ENCODE data around the gene FAM53B.

The FAM53B gene

GRCh38 chr10:124697443-124697836, 46.7 kb downstream of the FAM53B start:
- DNase-seq (ENCODE audit: low spot score) = no peak

GRCh38 chr10:124696446-124697392, 47.5 kb downstream of the FAM53B start:
- DNase-seq (ENCODE audit: low spot score) = no peak

GRCh38 chr10:124695259-124695658, 48.9 kb downstream of the FAM53B start:
- no peak for DNase-seq (ENCODE audit: low spot score)

GRCh38 chr10:124694481-124695220, 49.5 kb downstream of the FAM53B start:
- no peak for DNase-seq (ENCODE audit: low spot score)

- DNase-seq (ENCODE audit: low spot score) = peak; percentile 23
Measured at GRCh38 chr10:124693801-124694416, 50.3 kb downstream of the FAM53B start.

GRCh38 chr10:124693396-124693795, 50.8 kb downstream of the FAM53B start:
- DNase-seq (ENCODE audit: low spot score) = peak; percentile 28

GRCh38 chr10:124692100-124692446, 52.1 kb downstream of the FAM53B start:
- peak; percentile 24 for DNase-seq (ENCODE audit: low spot score)

GRCh38 chr10:124691421-124692099, 52.6 kb downstream of the FAM53B start:
- DNase-seq (ENCODE audit: low spot score) = no peak

GRCh38 chr10:124691002-124691401, 53.2 kb downstream of the FAM53B start:
- no peak for DNase-seq (ENCODE audit: low spot score)

- DNase-seq (ENCODE audit: low spot score) = peak; percentile 21
Measured at GRCh38 chr10:124689911-124690498, 54.2 kb downstream of the FAM53B start.

GRCh38 chr10:124688889-124689670, 55.1 kb downstream of the FAM53B start:
- peak; percentile 39 for DNase-seq (ENCODE audit: low spot score)

GRCh38 chr10:124688386-124688785, 55.8 kb downstream of the FAM53B start:
- DNase-seq (ENCODE audit: low spot score) = no peak

GRCh38 chr10:124686707-124687376, 57.3 kb downstream of the FAM53B start:
- no peak for DNase-seq (ENCODE audit: low spot score)

GRCh38 chr10:124685261-124685660, 58.9 kb downstream of the FAM53B start:
- no peak for DNase-seq (ENCODE audit: low spot score)

- DNase-seq (ENCODE audit: low spot score) = no peak
Measured at GRCh38 chr10:124683814-124684213, 60.4 kb downstream of the FAM53B start.

GRCh38 chr10:124681626-124682552, 62.3 kb downstream of the FAM53B start:
- no peak for DNase-seq (ENCODE audit: low spot score)

- no peak for DNase-seq (ENCODE audit: low spot score)
Measured at GRCh38 chr10:124681091-124681490, 63.1 kb downstream of the FAM53B start.

GRCh38 chr10:124680675-124681074, 63.5 kb downstream of the FAM53B start:
- DNase-seq (ENCODE audit: low spot score) = no peak

- DNase-seq (ENCODE audit: low spot score) = no peak
Measured at GRCh38 chr10:124679401-124679800, 64.8 kb downstream of the FAM53B start.

Measured in hematopoietic multipotent progenitor cell treated with erythropoietin and hydrocortisone succinate and interleukin-3 and kit ligand, for 15 days (in vitro differentiated cells).